IPS-NIHi7 (cell line): ENCODE data around the gene IL26.
"Not testable (repeated sequence)": the region's sequence is repeated elsewhere in the genome, so short reads cannot be mapped to it uniquely, and the experiment has no call there.

ENCODE experiments used
- DNase-seq: peaks from one replicate; pipeline ENCODE4 v3.0.0; 2012; ENCODE audit warnings: mixed read lengths; ENCODE audit errors: extremely low spot score

Gene IL26

DNA sequence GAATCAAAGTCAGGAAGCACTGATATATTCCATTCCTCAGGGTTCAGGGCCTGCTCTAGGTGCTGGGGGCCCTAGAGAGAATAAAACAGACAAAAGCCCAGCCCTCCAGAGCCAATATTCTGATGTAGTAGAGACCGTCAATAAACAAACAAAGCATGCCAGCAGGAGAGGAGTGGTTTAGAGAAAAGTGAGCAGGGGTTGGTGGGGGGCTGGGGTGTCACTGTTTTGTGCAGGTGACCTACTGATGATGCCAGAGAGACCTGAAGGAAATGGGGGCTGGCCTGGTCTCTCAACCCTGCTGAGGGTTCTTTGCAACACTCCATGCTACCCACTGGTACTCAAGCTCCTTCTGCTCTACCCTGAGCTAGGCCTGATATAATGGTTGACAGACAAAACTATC, 26.5 kb downstream of the IL26 start:
- DNase-seq: no peak

DNA sequence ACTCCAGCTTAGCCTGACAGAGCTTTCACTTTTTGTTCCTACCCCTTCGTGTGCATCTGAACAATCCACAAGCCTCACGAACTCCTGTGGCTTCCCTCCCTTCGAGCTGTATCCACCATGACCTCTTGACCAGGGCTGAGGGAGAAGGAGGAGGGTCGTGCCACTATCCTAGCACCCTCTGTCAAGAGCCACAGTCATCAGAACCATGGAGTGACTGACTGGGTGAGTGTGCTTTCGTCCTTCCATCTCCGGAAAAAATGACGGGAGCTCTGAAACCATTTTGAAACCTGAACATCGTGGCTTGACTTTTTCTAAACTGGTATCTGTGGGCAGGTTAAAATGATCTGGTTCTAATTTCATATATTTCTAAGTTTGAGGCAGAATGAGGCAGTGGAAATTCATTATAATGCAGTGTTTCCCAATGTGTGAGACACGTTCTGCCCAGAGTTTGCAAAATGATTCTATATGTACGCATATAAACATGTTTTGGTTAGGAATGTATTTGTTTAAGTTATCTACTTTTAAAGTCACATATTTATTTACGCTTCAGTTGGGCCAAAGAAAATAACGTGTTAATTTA, 27.0 kb downstream of the IL26 start:
- DNase-seq: no peak

DNA sequence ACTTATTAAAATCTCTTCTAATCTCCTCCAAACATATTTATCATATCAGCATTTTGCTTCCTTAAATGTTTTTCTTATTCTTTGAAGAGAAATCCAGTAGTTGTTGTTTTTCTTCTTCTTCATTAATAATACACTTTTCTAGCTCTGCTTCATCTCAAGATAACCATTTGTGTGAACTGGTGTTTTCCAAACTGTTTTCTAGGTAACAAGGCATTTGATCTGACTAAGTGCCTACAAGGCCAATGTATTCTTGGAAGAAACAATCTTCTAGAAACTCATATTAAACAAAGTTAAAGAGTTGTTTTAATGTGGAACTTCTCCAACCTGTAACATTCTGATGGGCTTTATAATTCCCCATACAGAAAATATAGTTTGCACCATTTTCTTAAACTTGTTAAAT, 35.3 kb downstream of the IL26 start:
- no peak for DNase-seq

DNA sequence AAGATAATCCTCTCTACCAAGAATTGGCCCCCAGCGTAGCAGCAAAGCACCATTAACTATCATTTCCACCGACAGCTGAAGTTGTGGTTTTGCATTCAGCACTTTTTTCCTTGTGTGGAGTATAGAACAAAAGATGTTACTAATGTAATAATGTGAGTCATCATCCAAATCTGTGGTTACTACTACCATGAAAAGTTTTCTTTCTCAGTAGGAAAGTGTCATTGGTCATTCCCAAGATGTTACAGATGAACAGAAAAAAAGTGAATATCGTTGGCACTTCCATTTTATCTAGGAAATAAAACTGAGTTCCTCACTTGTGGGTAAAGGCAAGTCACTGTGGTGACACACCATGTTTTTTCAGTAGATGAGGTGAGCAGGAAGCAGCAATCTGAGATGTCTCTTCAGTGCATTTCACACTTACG, 35.8 kb downstream of the IL26 start:
- no peak for DNase-seq

DNA sequence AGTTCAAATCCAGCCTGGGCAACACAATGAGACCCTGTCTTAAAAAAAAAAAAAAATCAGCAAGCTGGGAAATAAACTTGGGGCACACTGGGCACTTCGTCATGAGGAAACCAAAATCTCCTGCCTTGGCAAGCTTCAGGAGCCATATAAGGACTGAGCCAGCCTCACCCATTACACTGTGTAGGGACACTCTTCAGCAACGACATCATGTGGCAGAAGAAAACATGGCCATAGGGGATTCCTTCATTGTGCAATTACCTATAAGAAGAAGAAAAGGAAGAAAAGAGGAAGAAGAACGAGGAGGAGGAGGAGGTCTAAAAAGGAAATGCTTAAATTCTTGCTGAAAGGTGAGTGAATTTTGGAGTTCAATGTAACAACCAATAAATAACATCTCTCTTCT, 40.0 kb downstream of the IL26 start:
- DNase-seq: no peak

DNA sequence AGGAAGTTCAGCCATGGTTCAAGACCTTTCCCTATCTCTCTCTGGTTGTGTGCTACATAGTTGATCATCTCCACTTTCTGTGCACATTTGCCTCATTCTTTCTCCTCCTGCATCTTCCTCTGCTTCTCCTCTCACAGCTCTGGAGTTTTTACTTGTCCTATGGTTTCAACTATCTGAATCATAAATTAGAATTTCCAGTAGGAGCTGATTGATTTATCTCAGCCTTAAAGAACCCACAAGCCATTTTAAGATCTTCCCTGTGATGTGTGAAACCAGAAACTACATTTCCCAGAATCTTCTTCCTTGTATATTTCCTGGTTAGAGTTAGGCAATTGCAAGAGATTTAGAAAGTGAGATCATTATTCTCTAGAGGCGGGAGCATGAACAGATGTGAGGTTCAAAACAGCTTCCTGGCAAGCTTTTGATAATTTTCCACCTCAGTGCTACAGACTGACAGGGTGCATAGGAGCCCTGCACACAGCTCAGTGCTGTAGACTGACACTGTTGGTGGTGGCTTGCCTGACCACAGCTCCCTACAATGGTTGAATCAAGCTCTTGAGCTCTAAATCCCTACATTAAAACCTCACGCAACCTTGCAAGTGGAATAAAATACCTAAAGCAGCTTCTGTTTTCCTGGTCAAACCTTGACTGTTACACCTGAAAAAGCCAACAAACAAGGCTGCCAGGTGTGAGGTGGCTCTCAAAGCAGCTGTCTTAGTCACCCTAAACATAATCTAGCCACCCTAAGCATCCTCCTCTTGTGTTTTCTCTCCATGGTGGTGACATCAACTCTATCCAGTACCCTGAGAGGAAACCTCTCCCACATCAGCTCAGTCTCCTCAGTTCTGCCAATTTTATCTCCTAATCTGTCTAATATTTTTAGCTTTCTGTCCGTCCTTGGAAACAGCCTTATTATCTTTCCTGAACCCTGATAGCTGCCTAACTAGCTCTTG, 44.5 kb downstream of the IL26 start:
- DNase-seq: no peak

DNA sequence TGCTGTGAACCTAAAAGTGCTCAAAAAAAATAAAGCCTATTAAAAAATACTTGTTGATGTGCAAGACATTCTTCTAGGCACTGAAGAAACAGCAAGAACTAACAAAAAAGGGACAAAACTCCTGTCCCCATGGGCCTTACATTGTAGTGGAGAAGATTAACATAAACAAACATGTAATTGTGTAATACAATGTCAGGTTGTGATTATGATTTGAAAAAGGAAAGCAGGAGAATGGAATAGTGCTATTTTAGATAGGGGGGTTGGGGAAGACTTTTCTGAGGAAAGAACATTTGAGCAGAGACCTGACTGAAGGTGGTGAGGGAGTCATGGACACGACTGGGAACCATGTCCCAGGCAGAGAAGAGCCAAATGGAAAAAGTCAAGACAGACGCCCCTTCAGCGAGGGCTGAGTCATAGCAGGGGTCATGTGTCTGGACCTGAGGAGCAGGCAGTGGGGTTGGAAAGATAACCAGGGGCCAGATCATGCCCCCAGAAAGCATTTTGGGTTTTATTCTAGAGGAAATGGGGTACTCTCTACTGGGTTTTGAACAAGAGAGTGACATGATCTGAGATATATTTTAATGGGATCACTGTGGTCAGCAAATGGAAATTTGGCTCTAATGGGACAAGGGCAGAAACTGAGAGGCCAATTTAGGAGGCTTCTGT, 46.7 kb downstream of the IL26 start:
- DNase-seq: no peak

DNA sequence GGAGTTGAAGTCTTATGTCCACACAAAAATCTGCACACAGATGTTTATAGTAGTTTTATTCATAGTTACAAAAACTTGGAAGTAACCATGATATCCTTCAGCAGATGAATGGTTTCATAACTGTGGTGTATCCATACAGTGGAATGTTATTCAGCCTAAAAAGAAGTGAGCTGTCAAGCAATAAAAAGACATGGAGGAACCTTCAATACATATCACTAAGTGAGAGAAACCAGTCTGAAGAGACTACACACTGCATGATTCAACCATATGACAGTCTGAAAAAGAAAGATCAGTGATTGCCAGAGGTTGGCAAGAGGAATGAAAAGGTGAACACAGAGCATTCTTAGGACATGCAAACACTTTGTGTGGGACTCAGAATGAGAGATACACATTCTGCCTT, 47.4 kb downstream of the IL26 start:
- DNase-seq: no peak

DNA sequence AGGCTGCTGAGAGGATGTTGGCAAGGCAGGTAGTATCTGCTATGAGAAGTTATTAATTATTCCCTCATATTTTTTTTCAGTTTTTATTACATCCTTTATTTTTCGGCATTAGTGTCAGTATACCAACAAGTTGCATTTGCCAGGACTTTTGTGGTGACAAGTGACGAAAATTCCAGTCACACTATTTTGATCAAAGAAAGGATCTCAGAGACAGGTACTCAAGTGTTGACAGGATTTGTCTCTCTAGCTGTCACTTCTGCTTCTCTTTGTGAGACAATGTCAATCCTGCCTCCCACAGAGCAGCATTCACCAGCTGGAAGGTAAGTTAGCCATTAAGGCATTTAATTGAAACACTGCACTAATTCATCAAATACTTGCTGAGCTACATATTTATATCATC, 48.0 kb downstream of the IL26 start:
- DNase-seq: no peak

DNA sequence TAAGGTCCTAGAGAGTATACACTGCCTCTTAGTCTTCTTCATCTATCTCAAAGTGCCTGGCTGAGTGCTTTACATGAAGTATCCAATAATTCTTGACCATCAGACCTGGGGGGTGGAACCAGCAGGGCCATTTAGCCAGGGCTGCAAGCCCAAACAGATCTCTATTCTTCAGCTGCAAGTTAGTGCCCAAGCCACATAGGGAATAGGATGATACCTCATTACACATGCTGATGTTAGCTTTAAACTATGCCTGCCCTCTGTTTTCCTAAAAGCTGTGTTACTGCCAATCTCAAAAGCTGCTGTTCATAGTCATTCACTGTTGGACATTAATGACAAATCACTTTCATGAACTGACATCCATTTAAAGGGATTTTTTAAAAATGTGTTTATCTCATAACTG, 49.4 kb downstream of the IL26 start:
- no peak for DNase-seq

DNA sequence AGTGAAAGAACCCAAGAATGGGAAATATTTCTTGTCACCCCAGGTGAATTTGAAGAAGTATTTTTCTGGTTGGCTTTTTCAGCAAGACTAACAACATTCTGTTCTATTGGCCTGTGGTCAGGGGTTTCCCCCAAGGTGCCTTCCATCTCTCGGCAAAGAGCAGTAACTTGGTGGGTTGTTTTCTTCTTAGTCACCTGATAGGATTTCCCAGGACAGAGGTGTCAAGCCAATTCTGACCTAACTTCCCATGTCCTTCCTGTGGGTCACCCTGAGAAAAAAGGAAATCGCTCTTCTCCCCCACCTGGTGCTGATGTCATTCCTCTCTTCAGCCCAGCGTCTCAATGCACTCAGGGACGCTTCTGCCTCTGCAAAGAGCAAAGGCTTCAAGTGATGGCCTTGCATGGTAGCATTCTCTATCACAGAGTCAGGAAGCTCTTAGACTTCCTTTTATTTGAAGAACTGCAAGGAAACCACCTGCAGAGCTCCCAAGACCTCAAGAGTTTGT, 50.0 kb downstream of the IL26 start:
- peak; percentile 14 for DNase-seq

DNA sequence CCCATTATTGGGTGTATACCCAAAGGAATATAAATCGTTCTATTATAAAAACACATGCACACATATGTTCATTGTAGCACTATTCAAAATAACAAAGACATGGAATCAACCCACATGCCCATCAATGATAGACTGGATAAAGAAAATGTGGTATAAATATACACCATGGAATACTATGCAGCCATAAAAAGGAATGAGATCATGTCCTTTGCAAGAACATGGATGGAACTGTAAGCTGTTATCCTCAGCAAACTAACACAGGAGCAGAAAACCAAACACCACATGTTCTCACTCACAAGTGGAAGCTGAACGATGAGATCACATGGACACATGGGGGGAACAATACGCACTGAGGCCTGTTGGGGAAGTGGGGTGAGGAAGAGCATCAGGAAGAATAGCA, 50.8 kb downstream of the IL26 start:
- not testable (repeated sequence) for DNase-seq

DNA sequence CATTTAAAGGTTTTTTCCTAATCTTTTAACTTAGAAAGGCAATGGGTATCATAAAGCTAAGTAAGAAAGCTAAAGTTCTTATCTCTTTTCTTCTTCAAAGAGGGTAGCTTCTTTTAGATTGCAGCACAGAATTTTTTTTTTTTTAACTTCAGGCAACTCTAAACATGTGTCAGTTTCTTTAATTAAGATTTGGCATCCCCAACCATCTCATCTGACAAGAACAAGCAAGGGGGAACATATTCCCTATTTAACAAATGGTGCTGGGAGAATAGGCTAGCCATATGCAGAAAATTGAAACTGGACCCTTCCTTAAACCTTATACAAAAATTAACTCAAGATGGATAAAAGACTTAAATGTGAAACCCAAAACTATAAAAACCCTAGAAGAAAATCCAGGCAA, 51.8 kb downstream of the IL26 start:
- no peak for DNase-seq

DNA sequence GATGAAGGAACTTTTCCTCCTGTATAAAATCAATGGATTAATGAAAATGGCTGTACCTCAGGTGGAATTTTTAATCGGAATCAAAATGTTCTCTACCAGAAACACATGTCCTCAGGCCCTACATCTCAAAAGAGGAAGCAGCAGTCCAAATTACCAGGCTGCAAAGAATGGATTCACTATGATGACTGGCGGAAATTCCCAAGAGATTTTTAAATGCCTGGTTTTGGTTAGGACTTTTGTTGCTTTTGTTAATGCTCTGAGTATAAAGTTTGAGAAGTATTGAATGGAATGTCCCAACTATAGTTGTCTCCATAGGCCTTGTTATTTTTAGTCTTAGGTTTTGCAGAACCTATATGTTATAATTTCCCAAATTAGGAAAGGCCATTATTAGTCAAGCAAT, 54.9 kb downstream of the IL26 start:
- DNase-seq: no peak

DNA sequence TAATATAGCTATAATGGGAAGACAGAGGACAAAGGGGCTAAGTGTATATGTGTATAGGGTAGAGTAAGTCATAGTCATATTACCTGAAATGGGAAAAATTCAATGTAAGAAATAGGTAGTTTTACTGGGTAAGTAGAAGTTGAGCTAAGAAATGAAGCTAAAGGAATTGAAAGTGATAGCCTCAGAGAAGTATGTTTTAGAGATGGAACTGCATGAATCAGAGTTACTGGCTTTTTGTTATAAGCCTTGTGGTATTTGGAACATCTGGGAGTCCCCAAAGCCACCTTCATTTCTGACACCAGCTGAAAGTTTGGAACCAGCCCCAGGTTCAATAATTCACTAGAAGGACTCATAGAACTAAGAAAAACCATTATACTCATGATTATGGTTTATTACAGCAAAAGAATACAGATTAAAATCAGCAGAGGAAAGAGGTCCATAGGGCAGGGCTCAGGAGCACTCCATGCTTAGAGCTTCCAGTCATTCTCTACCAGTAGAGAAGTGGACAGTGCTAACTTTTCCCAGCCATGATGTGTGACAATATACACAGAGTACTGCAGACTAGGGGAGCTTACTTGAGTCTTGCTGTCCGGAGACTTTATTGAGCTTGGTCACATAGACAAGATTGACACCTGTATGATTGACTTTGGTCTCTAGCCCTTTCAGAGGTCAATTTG, 56.3 kb downstream of the IL26 start:
- no peak for DNase-seq

DNA sequence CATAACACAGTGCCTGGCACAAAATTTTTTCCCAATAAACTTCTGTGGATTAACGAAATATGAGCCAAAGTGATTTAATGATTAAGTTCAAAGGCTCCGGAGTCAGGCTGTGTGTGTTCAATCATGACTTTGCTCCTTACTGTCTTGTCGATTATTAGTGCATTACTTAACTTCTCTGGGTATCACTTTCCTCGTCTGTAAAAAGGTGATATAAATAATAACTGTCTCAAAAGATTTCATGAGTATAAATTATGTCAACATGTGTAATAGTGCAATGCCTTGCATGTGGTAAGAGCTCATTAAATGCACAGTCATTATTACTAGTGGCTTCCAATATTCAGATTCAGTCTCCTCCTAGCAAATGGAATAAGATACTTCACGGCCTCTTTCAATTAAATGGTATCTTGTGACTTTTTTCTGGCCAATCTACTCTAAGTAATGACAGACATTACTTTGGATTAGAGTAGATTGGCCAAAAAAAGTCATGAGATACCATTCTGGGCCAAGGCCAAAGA, 59.2 kb downstream of the IL26 start:
- DNase-seq: no peak

DNA sequence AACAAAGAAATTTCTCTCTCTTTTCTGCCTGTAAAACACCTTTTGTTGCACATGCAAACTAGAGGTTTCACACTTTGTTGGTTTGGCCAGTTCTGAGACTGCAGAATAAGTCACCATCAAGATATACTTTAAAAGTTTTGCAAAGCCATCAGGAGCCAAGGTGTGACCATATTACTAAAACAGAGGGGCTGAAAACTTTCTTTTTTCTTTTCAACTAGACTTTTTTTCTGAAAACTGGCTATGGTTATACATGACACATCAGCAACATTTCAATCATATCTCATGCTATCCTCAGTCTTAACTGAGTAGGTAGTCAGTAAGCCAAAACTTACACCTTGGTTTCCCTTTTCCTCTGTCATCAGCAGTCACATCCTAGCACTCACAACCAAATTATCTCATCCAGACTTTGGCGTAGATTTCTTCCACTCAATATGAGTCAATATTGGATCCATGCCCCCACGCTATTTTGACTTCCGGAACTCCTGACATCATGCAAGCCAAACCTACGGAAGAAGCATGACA, 62.0 kb downstream of the IL26 start:
- no peak for DNase-seq

DNA sequence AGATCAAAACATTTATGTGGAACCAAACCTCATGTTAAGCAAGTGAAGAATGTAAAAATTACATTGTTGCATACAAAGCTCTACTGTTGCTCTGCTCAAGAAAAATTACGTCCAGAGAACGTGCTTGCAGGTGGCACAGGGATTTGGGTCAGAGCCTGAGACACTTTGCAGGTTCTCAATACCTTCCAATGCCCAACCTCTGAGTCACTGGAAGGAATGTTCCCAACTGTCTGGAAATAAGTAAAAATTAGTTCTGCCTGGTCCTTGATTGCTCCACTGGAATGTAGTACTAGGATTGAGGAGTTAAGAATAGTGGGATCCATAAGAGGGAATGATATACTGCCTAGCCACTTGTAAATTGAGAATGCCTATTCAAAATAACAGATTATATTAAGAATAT, 63.2 kb downstream of the IL26 start:
- DNase-seq: no peak

DNA sequence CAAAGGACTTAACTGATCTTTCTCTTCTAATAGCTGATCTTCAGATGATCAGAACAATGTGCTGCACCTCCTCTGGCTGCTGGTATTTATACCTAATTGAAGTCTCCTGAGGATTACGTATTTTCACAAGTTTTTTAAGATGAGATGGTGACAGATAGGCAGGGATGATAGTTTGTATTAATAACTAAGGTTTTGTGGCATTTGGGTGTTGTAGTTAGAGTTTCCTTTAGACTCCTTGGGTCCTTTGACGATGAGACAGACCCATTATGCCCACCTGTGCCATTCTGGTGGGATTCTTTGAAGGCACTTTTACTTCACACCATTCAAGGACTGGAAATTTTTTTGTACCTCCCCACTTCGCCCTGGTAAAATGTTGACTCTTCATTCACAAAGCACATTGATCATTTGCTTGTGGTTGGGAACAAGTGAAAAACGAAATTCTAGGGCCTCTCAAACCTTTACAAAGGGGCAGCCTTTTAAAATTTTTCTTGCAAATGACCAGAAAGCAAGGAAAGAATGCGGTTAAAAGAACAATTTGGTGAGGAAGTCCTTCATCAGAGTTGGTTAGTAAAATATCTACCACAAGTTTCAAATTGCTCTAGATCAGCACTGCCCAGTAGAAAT, 65.8 kb downstream of the IL26 start, which contains the start of gene IFNG:
IFNG (minus strand) TSS at position 60 of the 624 bp plus-strand sequence. CDS start 125 bp downstream, outside the sequence.
- no peak for DNase-seq

DNA sequence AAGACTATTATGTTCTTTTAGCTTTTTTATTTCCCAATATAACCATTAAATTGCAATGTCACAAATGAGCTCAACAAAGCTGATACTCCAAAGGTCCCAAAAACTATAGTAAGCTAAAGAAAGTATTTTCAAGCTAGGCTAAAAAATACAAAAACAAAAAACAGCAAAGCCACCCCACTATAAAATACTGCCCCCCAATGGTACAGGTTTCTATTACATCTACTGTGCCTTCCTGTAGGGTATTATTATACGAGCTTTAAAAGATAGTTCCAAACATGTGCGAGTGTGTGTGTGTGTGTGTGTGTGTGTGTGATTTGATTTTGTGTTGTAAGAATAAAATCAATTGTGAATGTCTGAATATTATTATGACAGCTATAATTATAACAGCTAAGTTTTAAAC, 67.2 kb downstream of the IL26 start:
- DNase-seq: peak; percentile 22

DNA sequence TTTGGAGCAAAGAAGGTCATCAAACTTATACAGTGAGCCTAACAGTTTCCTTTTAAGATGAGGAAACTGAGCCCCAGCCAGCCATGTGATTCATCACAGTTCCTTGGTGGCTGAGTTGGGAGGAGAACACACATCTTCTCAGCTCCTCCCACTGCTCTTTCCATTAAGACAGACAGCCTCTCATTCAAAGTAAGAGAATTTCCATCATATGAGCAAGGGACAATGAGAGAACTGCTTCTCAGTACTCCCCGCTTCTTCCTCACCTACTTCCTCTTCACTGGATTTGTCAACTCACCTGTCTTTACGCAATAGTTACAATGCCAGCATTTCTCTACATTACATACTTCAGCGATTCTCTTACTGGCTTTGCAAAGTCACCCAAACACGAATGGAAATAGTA, 68.2 kb downstream of the IL26 start:
- no peak for DNase-seq
